Subcutaneous adipose tissue (tissue), 4 donors: Measurements from ENCODE around the gene CDKN1C. TPM values are rescaled to one million over a fixed set of nuclear protein-coding genes. Genes with fewer than 3 reads are reported as not detected.

Experiments
- CTCF ChIP-seq: fragments of 450-650 bp; IDR thresholded peaks from one replicate; pipeline ENCODE4 v1.5.1; 2016; ENCODE audit warnings: low read depth, mild to moderate bottlenecking, control low read depth, antibody characterized with exemption, moderate library complexity
- total RNA-seq, 4 donors: library from RNA; depleted of rRNA; stranded (reverse); fragments of >200 nt; gene quantifications; one replicate each; pipeline ENCODE4 v1.1.0, GENCODE V29; 2016

Gene CDKN1C
- total RNA-seq, 4 donors from 2014 or later: 73.3 to 347 (median 166) TPM

GRCh38 chr11:2892967-2893528 is 7.5 kb upstream of the CDKN1C start:
- TF ChIP-seq CTCF: no peak

GRCh38 chr11:2892215-2892966 is 6.8 kb upstream of the CDKN1C start:
- no peak for TF ChIP-seq CTCF

- no peak for TF ChIP-seq CTCF
Measured at GRCh38 chr11:2891326-2892214, 6.0 kb upstream of the CDKN1C start.

- TF ChIP-seq CTCF: no peak
Measured at GRCh38 chr11:2890466-2891294, 5.1 kb upstream of the CDKN1C start.

GRCh38 chr11:2889362-2890273 is 4.0 kb upstream of the CDKN1C start:
- no peak for TF ChIP-seq CTCF

- no peak for TF ChIP-seq CTCF
Measured at GRCh38 chr11:2888266-2888968, 2.8 kb upstream of the CDKN1C start.
